NCI-H128 (cell line): ENCODE data around the gene ASIC2.
"Not testable (repeated sequence)": the region's sequence is repeated elsewhere in the genome, so short reads cannot be mapped to it uniquely, and the experiment has no call there.

Experiments
- DNase-seq: peaks from one replicate; lab custom pipeline; 2025; ENCODE audit not compliant: unreplicated experiment; lab: John Stamatoyannopoulos, UW

The ASIC2 gene

DNA sequence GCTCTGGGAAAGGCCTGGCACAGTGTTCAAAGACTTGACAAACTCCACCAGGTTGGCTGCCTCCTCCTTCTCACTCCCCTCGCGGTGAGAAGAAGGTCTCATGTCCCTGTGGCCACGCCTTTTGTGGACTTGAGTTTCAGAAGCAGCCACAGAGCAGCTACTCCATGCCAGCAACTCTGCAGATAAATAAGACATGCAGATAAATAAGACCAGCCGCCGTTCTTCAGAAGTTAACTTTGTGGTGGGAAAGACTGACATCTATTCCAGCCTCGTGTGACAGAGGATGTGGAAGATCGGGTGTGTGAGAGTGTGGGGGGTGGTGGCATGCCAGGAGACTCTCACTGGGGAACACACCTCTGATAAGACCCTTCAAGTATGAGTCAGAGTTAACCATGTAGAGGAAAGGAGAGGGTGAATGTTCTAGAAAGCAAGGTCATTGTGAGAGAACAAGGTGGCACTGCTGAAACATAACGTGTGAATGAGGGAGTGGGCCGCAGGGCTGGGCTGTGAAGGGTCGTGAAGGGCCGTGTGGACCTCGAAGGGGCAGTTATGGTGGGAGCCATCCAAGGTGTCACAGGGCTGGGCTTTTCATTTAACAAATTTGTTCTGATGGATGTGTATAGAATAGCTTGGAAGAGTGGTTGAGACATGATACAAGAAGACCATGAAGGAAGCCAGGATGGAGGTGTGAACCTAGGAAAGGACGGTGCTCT is 300.6 kb downstream of the ASIC2 start:
- DNase-seq, result no peak

GRCh38 chr17:32988481-32989101 is 304.5 kb downstream of the ASIC2 start:
- no peak for DNase-seq

GRCh38 chr17:32987868-32988267 is 305.2 kb downstream of the ASIC2 start:
- DNase-seq, result not testable (repeated sequence)

DNA sequence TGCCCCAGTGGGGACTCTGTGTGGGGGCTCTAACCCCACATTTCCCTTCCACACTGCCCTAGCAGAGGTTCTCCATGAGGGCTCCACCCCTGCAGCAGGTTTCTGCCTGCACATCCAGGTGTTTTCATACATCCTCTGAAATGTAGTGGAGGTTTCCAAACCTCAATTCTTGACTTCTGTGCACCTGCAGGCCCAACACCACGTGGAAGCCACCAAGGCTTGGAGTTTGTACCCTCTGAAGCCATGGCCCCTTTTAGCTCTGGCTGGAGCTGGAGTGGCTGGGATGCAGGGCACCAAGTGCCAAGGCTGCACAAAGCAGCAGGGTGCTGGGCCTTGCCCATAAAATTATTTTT is 305.7 kb downstream of the ASIC2 start:
- DNase-seq, result not testable (repeated sequence)

GRCh38 chr17:32985050-32985756 is 307.9 kb downstream of the ASIC2 start:
- DNase-seq, result no peak

DNA sequence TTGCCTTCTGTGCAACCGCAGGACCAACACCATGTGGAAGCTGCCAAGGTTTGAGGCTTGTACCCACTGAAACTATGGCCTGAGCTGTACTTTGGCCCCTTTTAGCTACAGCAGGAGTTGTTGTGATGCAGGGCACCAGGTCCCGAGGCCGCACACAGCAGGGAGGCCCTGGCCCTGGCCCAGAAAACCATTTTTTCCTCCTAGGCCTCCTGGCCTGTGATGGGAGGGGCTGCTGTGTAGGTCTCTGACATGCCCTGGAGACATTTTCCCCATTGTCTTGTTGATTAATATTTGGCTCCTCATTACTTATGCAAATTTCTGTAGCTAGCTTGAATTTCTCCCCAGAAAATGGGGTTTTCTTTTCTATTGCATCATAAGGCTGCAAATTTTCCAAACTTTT is 311.5 kb downstream of the ASIC2 start:
- DNase-seq, result not testable (repeated sequence)

- no peak for DNase-seq
Measured at GRCh38 chr17:32980230-32980629, 312.9 kb downstream of the ASIC2 start.

DNA sequence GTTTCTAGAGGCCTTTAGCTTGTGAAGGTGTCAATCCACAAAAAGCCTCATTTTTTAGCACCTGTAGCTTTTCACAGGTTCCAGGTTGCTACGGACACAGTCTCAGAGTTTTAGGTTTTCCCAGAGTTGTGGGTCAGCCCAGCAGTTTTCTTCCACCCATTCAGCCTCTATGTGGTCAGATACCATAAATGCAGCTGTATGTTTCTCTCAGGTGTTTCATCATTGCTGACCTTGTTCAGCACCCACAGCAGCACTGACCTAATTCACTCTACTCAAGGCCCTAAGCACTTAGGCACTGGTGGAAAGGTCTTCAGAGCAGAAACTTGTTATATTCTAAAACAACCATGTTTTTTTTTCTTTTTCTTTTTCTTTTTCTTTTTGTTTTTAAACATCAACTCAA is 316.5 kb downstream of the ASIC2 start:
- DNase-seq, result no peak

DNA sequence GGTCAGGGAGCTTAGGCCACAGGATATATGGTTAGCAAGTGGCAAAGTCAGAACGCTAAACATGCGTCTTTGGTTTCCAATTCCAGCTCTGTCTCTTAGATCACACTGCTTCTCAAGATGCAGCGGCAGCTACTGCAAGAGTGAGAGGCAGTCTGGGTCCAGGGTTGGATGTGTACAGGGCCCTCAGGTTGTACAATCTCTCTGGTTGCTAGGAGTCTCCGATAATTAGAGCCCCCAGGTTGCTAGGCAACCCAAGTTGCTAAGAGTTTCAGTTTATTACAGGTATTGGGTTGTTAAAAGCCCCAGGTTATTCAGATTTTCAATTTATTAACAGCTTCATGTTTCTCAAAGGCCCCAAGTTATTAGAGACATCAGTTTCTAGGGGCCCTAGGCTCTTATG is 317.0 kb downstream of the ASIC2 start:
- DNase-seq, result no peak

DNA sequence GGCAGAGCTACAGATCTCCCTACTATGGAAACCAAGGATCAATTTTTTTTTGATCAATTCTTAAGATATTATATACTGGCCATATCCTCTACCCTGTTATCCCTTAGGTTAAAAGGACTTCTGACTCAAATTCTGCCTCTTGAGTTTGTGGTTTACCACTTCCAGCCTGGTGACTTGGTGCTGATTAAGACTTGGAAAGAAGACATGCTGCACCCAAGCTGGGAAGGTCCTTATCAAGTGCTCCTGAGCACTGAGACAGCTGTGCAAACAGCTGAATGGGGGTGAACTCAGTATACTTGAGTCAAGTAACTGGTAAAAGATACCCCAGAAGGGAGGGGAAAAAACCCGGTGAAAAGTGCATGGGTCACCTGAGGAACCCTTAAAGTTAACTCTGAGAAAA is 321.9 kb downstream of the ASIC2 start:
- no peak for DNase-seq

DNA sequence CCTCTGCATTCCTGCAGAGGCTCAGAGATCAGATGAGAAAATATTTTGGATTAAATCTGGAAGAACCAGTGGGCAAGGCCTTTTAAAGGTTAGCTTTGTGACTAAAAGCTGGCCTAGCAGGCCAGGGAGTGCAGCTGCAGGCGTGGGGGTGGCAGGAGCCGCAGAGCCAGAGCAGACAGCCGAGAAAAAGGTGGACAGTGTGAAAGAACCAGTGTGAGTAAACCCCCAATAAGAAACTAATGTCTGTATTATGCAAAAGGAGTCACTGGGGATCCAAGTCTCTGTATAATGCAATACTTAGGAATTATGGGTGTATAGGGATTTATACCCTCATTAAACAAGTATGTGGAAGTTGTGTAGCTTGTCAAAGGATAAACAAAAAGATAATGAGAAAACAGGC is 322.8 kb downstream of the ASIC2 start:
- no peak for DNase-seq

GRCh38 chr17:32969231-32969630 is 323.9 kb downstream of the ASIC2 start:
- not testable (repeated sequence) for DNase-seq

- no peak for DNase-seq
Measured at GRCh38 chr17:32964541-32964940, 328.6 kb downstream of the ASIC2 start.
